AG04450 (cell line): Measurements from ENCODE around the gene PHF12. TPM values are rescaled to one million over a fixed set of nuclear protein-coding genes. Genes with fewer than 3 reads are reported as not detected.

Source experiments
- CTCF ChIA-PET: fragments of 300-600, 350-600 bp; formaldehyde crosslinking; extraction: SDS; loops from one replicate; lab custom pipeline; 2022; ENCODE audit warnings: antibody characterized with exemption, inconsistent platforms; lab: Charles Lee
- POLR2A ChIA-PET: fragments of 350-600 bp; formaldehyde crosslinking; extraction: SDS; loops from one replicate; lab custom pipeline; 2021; ENCODE audit warnings: antibody characterized with exemption, inconsistent platforms; lab: Yijun Ruan, JAX
- DNase-seq: peaks from one replicate; pipeline ENCODE4 v3.0.0-alpha.2; 2011; ENCODE audit warnings: low read depth, low spot score
- H3K27ac ChIP-seq: one replicate; pipeline ENCODE4 v1.5.1; 2012; ENCODE audit warnings: low read depth, low read length, control low read depth
- H3K27me3 ChIP-seq: one replicate; pipeline ENCODE4 v1.6.0; 2012; ENCODE audit warnings: low read length; ENCODE audit not compliant: control insufficient read depth, insufficient read depth
- H3K4me3 ChIP-seq: 2 replicates; pipeline ENCODE4 v1.5.1; 2011; ENCODE audit warnings: mild to moderate bottlenecking, low read depth, low read length, control low read depth
- H3K9me3 ChIP-seq: 2 replicates; pipeline ENCODE4 v1.5.1; 2012; ENCODE audit warnings: low read length; ENCODE audit not compliant: control insufficient read depth, insufficient read depth
- polyA plus RNA-seq: library from polyadenylated mRNA; depleted of rRNA; stranded (reverse); fragments of >200 nt; gene quantifications from 2 replicates; pipeline ENCODE4 v1.2.3, GENCODE V29; 2011
- TF ChIP-seq, protein P1 (sequence below): IDR thresholded peaks from 2 replicates; pipeline ENCODE4 v1.5.1; 2011; ENCODE audit warnings: low read depth, low read length, control low read depth, inconsistent platforms

Gene PHF12
- polyA plus RNA-seq, 1 experiment, result 13.6 TPM

DNA sequence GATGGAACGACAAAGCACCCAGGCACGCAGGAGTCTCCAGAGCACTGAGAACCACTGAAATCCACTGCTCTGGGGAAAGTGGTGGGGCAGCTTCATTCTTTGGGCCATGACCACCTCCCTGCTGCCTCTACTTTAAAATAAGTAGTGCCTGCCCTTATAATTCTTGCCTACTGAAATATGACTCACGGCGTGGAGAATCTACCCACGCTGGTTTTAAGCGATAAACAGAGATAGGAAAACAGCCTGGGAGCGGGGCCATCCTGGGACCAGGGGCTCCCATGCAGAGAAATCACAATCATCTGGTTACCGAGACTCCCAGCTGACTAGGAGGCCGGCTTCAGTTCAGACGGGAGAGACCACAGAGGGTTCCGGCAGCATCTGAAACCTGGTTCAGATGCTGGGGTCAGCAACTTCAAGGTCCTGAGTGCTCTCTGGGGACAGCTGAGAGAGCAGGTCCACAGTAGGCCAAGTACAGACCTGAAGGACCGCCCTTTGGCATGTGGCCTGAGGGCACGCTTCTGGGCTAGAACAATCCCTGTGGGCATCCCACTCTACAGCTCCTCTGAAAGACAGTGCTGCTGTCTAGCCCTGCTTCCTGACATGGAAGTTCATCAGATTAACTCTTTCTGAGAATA, 39.8 kb downstream of the PHF12 start:
- TF ChIP-seq, protein P1, sequence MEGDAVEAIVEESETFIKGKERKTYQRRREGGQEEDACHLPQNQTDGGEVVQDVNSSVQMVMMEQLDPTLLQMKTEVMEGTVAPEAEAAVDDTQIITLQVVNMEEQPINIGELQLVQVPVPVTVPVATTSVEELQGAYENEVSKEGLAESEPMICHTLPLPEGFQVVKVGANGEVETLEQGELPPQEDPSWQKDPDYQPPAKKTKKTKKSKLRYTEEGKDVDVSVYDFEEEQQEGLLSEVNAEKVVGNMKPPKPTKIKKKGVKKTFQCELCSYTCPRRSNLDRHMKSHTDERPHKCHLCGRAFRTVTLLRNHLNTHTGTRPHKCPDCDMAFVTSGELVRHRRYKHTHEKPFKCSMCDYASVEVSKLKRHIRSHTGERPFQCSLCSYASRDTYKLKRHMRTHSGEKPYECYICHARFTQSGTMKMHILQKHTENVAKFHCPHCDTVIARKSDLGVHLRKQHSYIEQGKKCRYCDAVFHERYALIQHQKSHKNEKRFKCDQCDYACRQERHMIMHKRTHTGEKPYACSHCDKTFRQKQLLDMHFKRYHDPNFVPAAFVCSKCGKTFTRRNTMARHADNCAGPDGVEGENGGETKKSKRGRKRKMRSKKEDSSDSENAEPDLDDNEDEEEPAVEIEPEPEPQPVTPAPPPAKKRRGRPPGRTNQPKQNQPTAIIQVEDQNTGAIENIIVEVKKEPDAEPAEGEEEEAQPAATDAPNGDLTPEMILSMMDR, result no peak
- no peak for DNase-seq
- POLR2A ChIA-PET, result no interaction called here
- Histone ChIP-seq H3K27ac (no peak overlapping the region), H3K27me3 (no peaks in the 10 kb centered on the region), H3K9me3 (no peaks in the 10 kb centered on the region), H3K4me3 (no peak overlapping the region)
- CTCF ChIA-PET, result interaction anchor here (1.4 to 4.2 kb wide), 3 partner anchors 9 to 162 kb away, joined by 4 to 33 read pairs (median 4); no protein-coding TSS in a partner anchor

GRCh38 chr17:28910534-28910933, 40.8 kb downstream of the PHF12 start:
- no peaks in the 10 kb centered on the region for H3K27me3 ChIP-seq
- H3K4me3 ChIP-seq, result no peak overlapping the region
- H3K9me3 ChIP-seq, result no peaks in the 10 kb centered on the region
- ChIA-PET CTCF (interaction anchor here (1.4 to 4.2 kb wide), 5 partner anchors 8 to 206 kb away, joined by 4 to 33 read pairs (median 5); no protein-coding TSS in a partner anchor), POLR2A (no interaction called here)
- no peak for DNase-seq
- TF ChIP-seq, protein P1, result no peak
- no peak overlapping the region for H3K27ac ChIP-seq

DNA sequence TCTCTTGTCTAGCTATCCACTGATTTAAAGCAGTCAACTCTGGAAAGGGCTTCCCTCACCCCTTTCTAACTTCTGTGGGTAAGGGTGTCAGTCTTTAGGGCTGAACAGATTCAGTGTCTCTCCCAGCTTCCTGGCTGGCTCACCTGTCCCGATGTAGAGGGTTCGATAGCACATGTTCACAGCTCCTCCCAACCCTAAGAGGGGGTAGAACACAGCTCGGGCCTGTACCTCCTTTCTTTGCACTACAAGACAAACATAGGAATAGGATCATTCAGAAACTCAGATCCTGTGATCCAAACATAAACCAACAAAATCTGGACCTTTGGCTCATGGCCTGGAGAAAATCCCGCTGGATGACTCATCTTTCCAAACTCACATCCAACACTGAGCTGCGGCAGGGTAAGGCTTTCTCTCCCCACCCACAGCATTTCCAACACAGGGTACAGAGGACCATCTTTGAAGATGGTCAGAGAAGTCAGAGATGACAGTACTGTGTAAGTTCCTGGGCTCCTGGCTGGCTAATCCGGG, 42.6 kb downstream of the PHF12 start:
- ChIA-PET CTCF (interaction anchor here (0.5 to 4.5 kb wide), 8 partner anchors 9 to 208 kb away, joined by 3 to 33 read pairs (median 6); partner anchors contain the start of gene TLCD1), POLR2A (interaction anchor here (0.6 to 3.0 kb wide), 3 partner anchors 16 to 189 kb away, joined by 3 to 18 read pairs (median 6); partner anchors contain the start of gene RPL23A)
- peak overlapping the region; percentile 84 for H3K27ac ChIP-seq
- no peaks in the 10 kb centered on the region for H3K27me3 ChIP-seq
- H3K4me3 ChIP-seq, result no peak overlapping the region
- peak; percentile 68 for DNase-seq
- H3K9me3 ChIP-seq, result no peaks in the 10 kb centered on the region
- TF ChIP-seq, protein P1, result no peak

DNA sequence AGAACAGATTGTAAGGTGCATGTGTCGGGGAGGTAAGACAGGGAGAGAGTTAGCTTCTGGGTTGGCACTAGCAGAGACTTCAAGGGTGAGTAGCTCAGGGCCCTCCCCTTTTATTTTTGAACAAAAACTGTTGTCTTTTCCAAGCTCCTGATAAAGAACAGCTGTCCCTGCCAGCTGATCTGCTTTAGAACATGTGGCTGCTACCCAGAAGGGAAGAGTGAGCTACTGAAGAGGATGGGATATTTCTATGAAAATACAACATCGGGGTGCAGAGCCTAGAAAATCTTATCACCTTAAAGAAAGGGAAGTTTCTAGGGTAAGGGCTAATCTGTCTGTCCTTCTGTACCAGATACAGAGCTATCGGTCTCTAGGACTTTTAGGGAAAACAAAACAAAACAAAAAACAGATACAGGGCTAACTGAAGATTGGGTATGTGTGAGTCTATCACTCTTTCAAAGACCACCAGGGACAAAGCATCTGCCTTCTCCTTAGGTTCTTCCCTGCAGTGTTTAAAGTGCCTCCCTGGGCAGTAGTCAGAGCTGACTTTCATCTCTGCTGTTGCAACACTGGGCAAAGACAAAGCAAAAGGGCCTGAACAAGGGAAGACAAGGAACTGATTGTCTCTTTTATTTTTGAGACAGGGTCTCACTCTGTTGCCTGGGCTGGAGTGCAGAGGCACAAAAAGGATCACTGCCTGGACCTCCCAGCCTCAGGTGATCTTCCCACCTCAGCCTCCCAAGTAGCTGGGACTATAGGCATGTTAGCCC, 43.4 kb downstream of the PHF12 start:
- Histone ChIP-seq H3K27ac (peak overlapping the region; percentile 84), H3K4me3 (no peak overlapping the region), H3K27me3 (no peaks in the 10 kb centered on the region), H3K9me3 (no peaks in the 10 kb centered on the region)
- DNase-seq, result no peak
- POLR2A ChIA-PET, result interaction anchor here (0.8 to 3.0 kb wide), 3 partner anchors 42 to 188 kb away, joined by 3 to 18 read pairs (median 6); partner anchors contain the start of gene RPL23A
- CTCF ChIA-PET, result interaction anchor here (0.5 to 4.5 kb wide), 10 partner anchors 8 to 181 kb away, joined by 3 to 33 read pairs (median 6); partner anchors contain the start of gene TLCD1
- TF ChIP-seq, protein P1, result no peak
